ENCODE results near the gene DIPK1C.

DIPK1C gene

DNA sequence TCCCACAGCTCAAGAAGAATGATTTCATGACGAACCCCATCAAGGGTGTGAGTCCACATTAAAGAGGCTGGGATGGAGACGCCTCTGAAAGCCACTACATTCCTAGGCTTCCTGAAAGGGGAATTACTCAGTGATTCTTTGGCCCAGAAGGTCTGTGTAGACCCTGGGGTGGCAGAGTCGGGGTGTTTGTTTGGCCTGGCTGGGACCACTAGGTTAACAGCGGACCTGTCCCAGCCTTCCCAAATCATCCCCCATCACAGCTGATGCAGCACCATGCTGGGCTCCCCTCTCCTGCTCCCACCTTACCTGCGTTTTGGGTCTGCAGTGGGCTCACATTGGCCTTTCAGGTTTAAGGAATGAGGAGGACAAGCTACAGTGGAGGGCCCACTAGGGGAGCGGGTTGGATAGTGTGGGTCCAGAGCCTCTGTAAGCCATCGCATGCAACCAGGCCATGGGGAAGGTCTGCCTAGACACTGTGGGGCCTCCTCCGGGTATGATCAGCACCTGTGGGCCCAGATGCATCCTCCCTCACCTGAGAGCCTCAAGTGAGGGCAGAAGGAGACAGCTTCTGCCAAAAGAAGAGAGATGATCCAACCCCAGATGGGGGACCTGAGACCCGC, 16.2 kb downstream of the DIPK1C start:
- DNase-seq, result no peak
- TF ChIP-seq, protein P1, sequence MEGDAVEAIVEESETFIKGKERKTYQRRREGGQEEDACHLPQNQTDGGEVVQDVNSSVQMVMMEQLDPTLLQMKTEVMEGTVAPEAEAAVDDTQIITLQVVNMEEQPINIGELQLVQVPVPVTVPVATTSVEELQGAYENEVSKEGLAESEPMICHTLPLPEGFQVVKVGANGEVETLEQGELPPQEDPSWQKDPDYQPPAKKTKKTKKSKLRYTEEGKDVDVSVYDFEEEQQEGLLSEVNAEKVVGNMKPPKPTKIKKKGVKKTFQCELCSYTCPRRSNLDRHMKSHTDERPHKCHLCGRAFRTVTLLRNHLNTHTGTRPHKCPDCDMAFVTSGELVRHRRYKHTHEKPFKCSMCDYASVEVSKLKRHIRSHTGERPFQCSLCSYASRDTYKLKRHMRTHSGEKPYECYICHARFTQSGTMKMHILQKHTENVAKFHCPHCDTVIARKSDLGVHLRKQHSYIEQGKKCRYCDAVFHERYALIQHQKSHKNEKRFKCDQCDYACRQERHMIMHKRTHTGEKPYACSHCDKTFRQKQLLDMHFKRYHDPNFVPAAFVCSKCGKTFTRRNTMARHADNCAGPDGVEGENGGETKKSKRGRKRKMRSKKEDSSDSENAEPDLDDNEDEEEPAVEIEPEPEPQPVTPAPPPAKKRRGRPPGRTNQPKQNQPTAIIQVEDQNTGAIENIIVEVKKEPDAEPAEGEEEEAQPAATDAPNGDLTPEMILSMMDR (IDR thresholded peaks at IDR 0.05; ENCODE audit: low read depth, low read length), result no peak
- no peaks in the 10 kb centered on the region for H3K36me3 ChIP-seq
- H3K9me3 ChIP-seq (ENCODE audit: severe bottlenecking), result no peaks in the 10 kb centered on the region
- H3K27me3 ChIP-seq (ENCODE audit: insufficient read depth, low read depth, severe bottlenecking), result no peaks in the 10 kb centered on the region
- H3K4me3 ChIP-seq (ENCODE audit: low read depth, low read length), result no peak overlapping the region
- no peak overlapping the region for H3K27ac ChIP-seq

DNA sequence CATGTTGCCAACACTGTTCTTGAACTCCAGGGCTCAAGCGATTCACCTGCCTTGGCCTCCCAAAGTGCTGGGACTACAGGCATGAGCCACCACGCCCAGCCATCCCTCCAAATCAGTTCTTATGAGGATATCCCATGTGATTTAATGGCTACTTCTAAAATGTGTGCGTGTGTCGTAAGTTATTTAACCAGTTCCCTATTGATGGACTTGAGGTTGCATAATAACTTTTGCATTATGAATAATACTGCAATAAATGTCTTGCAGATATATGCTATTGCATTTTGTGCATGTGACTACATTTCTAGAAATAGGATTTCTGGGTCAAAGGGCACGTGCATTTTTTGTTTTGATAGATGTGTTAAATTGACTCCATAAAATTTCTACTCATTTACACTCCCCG, 19.0 kb downstream of the DIPK1C start:
- Histone ChIP-seq H3K36me3 (no peaks in the 10 kb centered on the region), H3K27ac (no peak overlapping the region), H3K4me3 (ENCODE audit: low read depth, low read length) (no peak overlapping the region), H3K27me3 (ENCODE audit: insufficient read depth, low read depth, severe bottlenecking) (no peaks in the 10 kb centered on the region), H3K9me3 (ENCODE audit: severe bottlenecking) (no peaks in the 10 kb centered on the region)
- TF ChIP-seq, protein P1 (IDR thresholded peaks at IDR 0.05; ENCODE audit: low read depth, low read length), result no peak
- DNase-seq, result no peak

DNA sequence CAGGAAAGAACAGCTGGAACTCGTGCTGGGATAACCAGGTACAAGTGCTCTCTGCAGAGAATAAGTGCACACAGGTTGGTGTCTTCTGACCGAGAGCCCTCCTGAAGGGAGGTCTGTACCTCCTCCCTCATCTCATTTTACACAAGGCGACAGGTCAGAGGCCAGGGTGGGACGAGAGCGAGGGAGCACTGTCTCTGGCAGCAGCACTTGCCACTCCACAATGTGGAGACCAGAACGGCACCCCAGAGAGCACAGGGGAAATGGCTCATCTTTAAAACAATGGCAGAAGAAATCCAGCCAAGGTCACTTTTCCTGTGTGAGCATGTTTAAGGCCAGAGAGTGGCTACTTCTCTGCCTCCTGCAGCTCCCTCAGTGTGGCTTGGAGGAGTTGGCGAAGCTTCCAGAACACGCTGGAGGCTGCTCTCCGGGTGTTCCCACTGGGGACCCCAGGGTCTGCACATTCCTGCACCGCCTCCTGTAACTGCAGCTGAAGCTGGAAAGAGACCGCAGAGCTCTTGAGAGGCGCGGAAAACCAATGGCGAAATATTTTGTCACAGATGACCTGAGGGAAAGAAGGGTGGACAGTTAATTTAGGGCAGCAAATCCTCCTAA, 20.8 kb downstream of the DIPK1C start:
- no peak overlapping the region for H3K4me3 ChIP-seq (ENCODE audit: low read depth, low read length)
- DNase-seq, result no peak
- H3K27me3 ChIP-seq (ENCODE audit: insufficient read depth, low read depth, severe bottlenecking), result no peaks in the 10 kb centered on the region
- no peak overlapping the region for H3K27ac ChIP-seq
- no peaks in the 10 kb centered on the region for H3K36me3 ChIP-seq
- H3K9me3 ChIP-seq (ENCODE audit: severe bottlenecking), result no peaks in the 10 kb centered on the region
- TF ChIP-seq, protein P1 (IDR thresholded peaks at IDR 0.05; ENCODE audit: low read depth, low read length), result no peak

DNA sequence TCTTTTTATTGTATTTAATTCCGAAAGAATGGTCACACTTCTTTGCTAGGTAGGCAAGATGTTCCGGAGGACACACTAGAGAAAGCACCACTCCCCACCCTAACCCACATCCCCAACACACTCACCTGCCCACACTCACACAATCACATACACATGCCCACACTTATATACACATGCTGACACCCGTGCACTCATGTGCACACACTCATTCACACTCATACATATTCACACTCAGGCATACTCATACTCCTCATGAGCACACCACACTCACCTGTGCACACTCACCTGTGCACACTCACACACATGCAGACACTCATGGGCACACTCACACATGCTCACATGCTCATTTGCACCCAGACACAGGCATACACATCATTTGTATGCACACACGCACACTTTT, 21.4 kb downstream of the DIPK1C start:
- no peaks in the 10 kb centered on the region for H3K36me3 ChIP-seq
- no peak overlapping the region for H3K27ac ChIP-seq
- no peaks in the 10 kb centered on the region for H3K9me3 ChIP-seq (ENCODE audit: severe bottlenecking)
- no peak overlapping the region for H3K4me3 ChIP-seq (ENCODE audit: low read depth, low read length)
- no peak for DNase-seq
- no peaks in the 10 kb centered on the region for H3K27me3 ChIP-seq (ENCODE audit: insufficient read depth, low read depth, severe bottlenecking)
- TF ChIP-seq, protein P1 (IDR thresholded peaks at IDR 0.05; ENCODE audit: low read depth, low read length), result no peak

DNA sequence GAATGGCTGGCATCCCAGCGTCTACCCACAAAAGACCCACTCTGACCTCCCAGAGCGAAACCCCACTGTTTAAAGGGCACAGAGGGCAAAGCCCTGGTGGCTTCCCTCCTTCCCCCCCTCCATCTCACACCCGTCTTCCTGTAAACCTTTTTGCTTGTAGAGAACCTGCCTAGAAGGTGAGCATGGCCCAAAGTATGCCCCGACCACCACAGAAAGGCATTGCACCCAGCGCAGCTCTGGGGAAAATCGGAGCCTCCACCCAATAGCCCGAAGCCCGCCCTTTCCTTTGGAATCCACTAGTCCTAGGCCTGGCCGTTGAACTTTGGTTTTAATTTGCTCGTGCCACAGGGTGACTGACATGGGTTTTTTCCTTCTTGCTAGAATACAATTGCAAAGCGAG, 22.6 kb downstream of the DIPK1C start:
- H3K27me3 ChIP-seq (ENCODE audit: insufficient read depth, low read depth, severe bottlenecking), result no peaks in the 10 kb centered on the region
- no peak overlapping the region for H3K4me3 ChIP-seq (ENCODE audit: low read depth, low read length)
- no peak for DNase-seq
- H3K36me3 ChIP-seq, result no peaks in the 10 kb centered on the region
- no peak overlapping the region for H3K27ac ChIP-seq
- TF ChIP-seq, protein P1 (IDR thresholded peaks at IDR 0.05; ENCODE audit: low read depth, low read length), result no peak
- no peaks in the 10 kb centered on the region for H3K9me3 ChIP-seq (ENCODE audit: severe bottlenecking)
